IMR-90 (cell line): ENCODE measurements around the gene PYROXD2. TPM values are rescaled to one million over a fixed set of nuclear protein-coding genes. Genes with fewer than 3 reads are reported as not detected.

Experiments used
- ATAC-seq: fragments of 200-7000 bp; cut with Tn5 transposase; 2 replicates; pipeline ENCODE4 v1.9.1; 2020; ENCODE audit warnings: low read depth, mild to moderate bottlenecking, moderate library complexity
- BruUV-seq: library from RNA; stranded (reverse); fragments of 400-500 nt; replicated peaks from 2 replicates; lab custom pipeline; 2021; lab: Mats Ljungman, UMichigan
- CTCF ChIA-PET: fragments of 300-600 bp; formaldehyde crosslinking; extraction: SDS; loops from one replicate; lab custom pipeline; 2021; ENCODE audit warnings: antibody characterized with exemption; lab: Yijun Ruan, JAX
- POLR2A ChIA-PET: fragments of 300-600 bp; sonication (Branson Sonifier 250); formaldehyde crosslinking; loops from one replicate; lab custom pipeline; 2022; ENCODE audit warnings: antibody characterized with exemption; ENCODE audit not compliant: unreplicated experiment; lab: Charles Lee
- DNase-seq: peaks from one replicate; pipeline ENCODE4 v3.0.0; 2013
- H2AFZ ChIP-seq: replicated peaks from 2 replicates; pipeline ENCODE3; 2013; ENCODE audit warnings: low read length, mild to moderate bottlenecking; ENCODE audit not compliant: poor library complexity
- H2AK5ac ChIP-seq: 2 replicates; pipeline ENCODE4 v1.6.1; 2013; ENCODE audit warnings: low read depth, low read length, inconsistent platforms
- H2AK9ac ChIP-seq: replicated peaks from 2 replicates; pipeline ENCODE3; 2013; ENCODE audit warnings: mild to moderate bottlenecking, low read depth, low read length, moderate library complexity; ENCODE audit not compliant: poor library complexity
- H2BK120ac ChIP-seq: 2 replicates; pipeline ENCODE4 v1.6.1; 2013; ENCODE audit warnings: low read depth, low read length, inconsistent platforms
- H2BK15ac ChIP-seq: 3 replicates; pipeline ENCODE4 v1.6.1; 2013; ENCODE audit warnings: low read depth, low read length, inconsistent platforms
- H2BK20ac ChIP-seq: 2 replicates; pipeline ENCODE4 v1.6.1; 2013; ENCODE audit warnings: low read depth, mild to moderate bottlenecking, inconsistent platforms, low read length, moderate library complexity
- H2BK5ac ChIP-seq: 2 replicates; pipeline ENCODE4 v1.6.1; 2013; ENCODE audit warnings: mild to moderate bottlenecking, low read depth, low read length, inconsistent platforms; ENCODE audit not compliant: poor library complexity, severe bottlenecking
- H3K14ac ChIP-seq: replicated peaks from 2 replicates; pipeline ENCODE4 v1.6.1; 2013; ENCODE audit warnings: low read depth, low read length, inconsistent platforms
- H3K18ac ChIP-seq: 2 replicates; pipeline ENCODE4 v1.6.1; 2013; ENCODE audit warnings: low read depth, low read length, control low read depth
- H3K23ac ChIP-seq: 2 replicates; pipeline ENCODE4 v1.6.1; 2013; ENCODE audit warnings: low read depth, low read length, inconsistent platforms
- H3K27ac ChIP-seq: 2 replicates; pipeline ENCODE4 v1.5.1; 2013; ENCODE audit warnings: mild to moderate bottlenecking, control low read depth, low read length; ENCODE audit not compliant: insufficient read depth
- H3K27me3 ChIP-seq: 2 replicates; pipeline ENCODE4 v1.6.1; 2013; ENCODE audit warnings: low read length; ENCODE audit not compliant: control insufficient read depth, insufficient read depth
- H3K36me3 ChIP-seq: 2 replicates; pipeline ENCODE4 v1.6.1; 2013; ENCODE audit warnings: low read length, mixed read lengths; ENCODE audit not compliant: control insufficient read depth, insufficient read depth
- H3K4ac ChIP-seq: 2 replicates; pipeline ENCODE4 v1.6.1; 2013; ENCODE audit warnings: low read depth, low read length, inconsistent platforms
- H3K4me1 ChIP-seq: 2 replicates; pipeline ENCODE4 v1.6.1; 2013; ENCODE audit warnings: low read length, mixed read lengths; ENCODE audit not compliant: control insufficient read depth, insufficient read depth
- H3K4me2 ChIP-seq: 2 replicates; pipeline ENCODE4 v1.6.1; 2013; ENCODE audit warnings: low read depth, mild to moderate bottlenecking, control low read depth, low read length, moderate library complexity
- H3K4me3 ChIP-seq: 2 replicates; pipeline ENCODE4 v1.5.1; 2013; ENCODE audit warnings: low read depth, mild to moderate bottlenecking, control low read depth, low read length, moderate library complexity; ENCODE audit not compliant: insufficient read depth
- H3K56ac ChIP-seq: 2 replicates; pipeline ENCODE4 v1.6.1; 2013; ENCODE audit warnings: low read length, inconsistent platforms; ENCODE audit not compliant: insufficient read depth; ENCODE audit errors: extremely low read depth
- H3K79me1 ChIP-seq, 2 experiments: 2 replicates each; pipeline ENCODE4 v1.6.1; 2013; ENCODE audit warnings: low read length in 2 of 2, inconsistent platforms in 1 of 2, low read depth in 1 of 2
- H3K9ac ChIP-seq: 2 replicates; pipeline ENCODE4 v1.6.1; 2013; ENCODE audit warnings: low read depth, low read length, control low read depth
- H3K9me1 ChIP-seq: 2 replicates; pipeline ENCODE4 v1.6.1; 2013; ENCODE audit warnings: low read length, inconsistent platforms; ENCODE audit not compliant: insufficient read depth
- H3K9me3 ChIP-seq: 2 replicates; pipeline ENCODE4 v1.6.1; 2013; ENCODE audit warnings: low read length; ENCODE audit not compliant: control insufficient read depth, insufficient read depth
- H4K20me1 ChIP-seq: 2 replicates; pipeline ENCODE4 v1.6.1; 2013; ENCODE audit warnings: low read length, inconsistent platforms; ENCODE audit not compliant: insufficient read depth
- H4K5ac ChIP-seq: 2 replicates; pipeline ENCODE4 v1.6.1; 2013; ENCODE audit warnings: mild to moderate bottlenecking, low read depth, low read length, control low read depth
- H4K8ac ChIP-seq, 2 experiments: 2 replicates each; pipeline ENCODE4 v1.6.1; 2013; ENCODE audit warnings: low read depth in 2 of 2, low read length in 2 of 2, control low read depth in 1 of 2, inconsistent platforms in 1 of 2
- H4K91ac ChIP-seq: 2 replicates; pipeline ENCODE4 v1.6.1; 2013; ENCODE audit warnings: low read depth, low read length, inconsistent platforms; ENCODE audit not compliant: insufficient read depth
- BHLHE40 ChIP-seq: fragments of 150-350 bp; IDR thresholded peaks from 2 replicates; pipeline ENCODE4 v1.6.1; 2016; ENCODE audit warnings: mild to moderate bottlenecking, low read depth, low read length
- CEBPB ChIP-seq: IDR thresholded peaks from 2 replicates; pipeline ENCODE4 v1.6.1; 2012; ENCODE audit warnings: low read depth, low read length, improper control_type of control experiment
- CHD1 ChIP-seq: IDR thresholded peaks from 2 replicates; pipeline ENCODE4 v1.6.1; 2012; ENCODE audit warnings: low read depth, low read length, improper control_type of control experiment
- CTCF ChIP-seq: conservative IDR thresholded peaks from 2 replicates; pipeline ENCODE4 v1.5.1; 2012; ENCODE audit warnings: mild to moderate bottlenecking, low read depth, low read length, improper control_type of control experiment
- ELK1 ChIP-seq: fragments of 150-350 bp; IDR thresholded peaks from 2 replicates; pipeline ENCODE4 v1.6.1; 2016; ENCODE audit warnings: low read depth, mild to moderate bottlenecking, low read length, moderate library complexity, borderline replicate concordance
- FOS ChIP-seq: fragments of 150-350 bp; IDR thresholded peaks from 2 replicates; pipeline ENCODE4 v1.6.1; 2016; ENCODE audit warnings: low read depth, low read length
- MAFK ChIP-seq: IDR thresholded peaks from 2 replicates; pipeline ENCODE4 v1.6.1; 2012; ENCODE audit warnings: low read depth, low read length, improper control_type of control experiment
- MAZ ChIP-seq: IDR thresholded peaks from 2 replicates; pipeline ENCODE4 v1.6.1; 2012; ENCODE audit warnings: low read depth, mild to moderate bottlenecking, low read length, improper control_type of control experiment, moderate library complexity, borderline replicate concordance
- MXI1 ChIP-seq: IDR thresholded peaks from 2 replicates; pipeline ENCODE4 v1.6.1; 2012; ENCODE audit warnings: low read depth, mild to moderate bottlenecking, low read length, moderate library complexity, borderline replicate concordance
- NFE2L2 ChIP-seq: fragments of 150-350 bp; IDR thresholded peaks from 2 replicates; pipeline ENCODE4 v1.6.1; 2016; ENCODE audit warnings: low read depth, mild to moderate bottlenecking, low read length
- POLR2A ChIP-seq: IDR thresholded peaks from 2 replicates; pipeline ENCODE4 v1.6.1; 2012; ENCODE audit warnings: mild to moderate bottlenecking, low read depth, low read length
- RAD21 ChIP-seq: IDR thresholded peaks from 2 replicates; pipeline ENCODE4 v1.6.1; 2012; ENCODE audit warnings: low read length, improper control_type of control experiment
- RCOR1 ChIP-seq: IDR thresholded peaks from 2 replicates; pipeline ENCODE4 v1.6.1; 2012; ENCODE audit warnings: mild to moderate bottlenecking, low read length, improper control_type of control experiment; ENCODE audit not compliant: insufficient replicate concordance
- RFX5 ChIP-seq: IDR thresholded peaks from 2 replicates; pipeline ENCODE4 v1.8.0; 2012; ENCODE audit warnings: low read depth, mild to moderate bottlenecking, low read length, moderate library complexity
- SMC3 ChIP-seq: fragments of 150-350 bp; IDR thresholded peaks from 2 replicates; pipeline ENCODE4 v1.6.1; 2016; ENCODE audit warnings: low read depth, mild to moderate bottlenecking, antibody characterized with exemption, low read length, moderate library complexity
- USF2 ChIP-seq: fragments of 150-350 bp; IDR thresholded peaks from 2 replicates; pipeline ENCODE4 v1.6.1; 2017; ENCODE audit warnings: mild to moderate bottlenecking, antibody characterized with exemption, low read length, low read depth
- WGBS, 2 experiments: methylation state at CpG; one replicate each; pipeline versions ENCODE4 v1.1.5 to v1.1.7; 2013; ENCODE audit warnings: missing lambda C conversion rate in 2 of 2; ENCODE audit not compliant: insufficient read length in 1 of 2; ENCODE audit errors: extremely low coverage in 2 of 2; 5-methylcytosine and 5-hydroxymethylcytosine counted together
- dilution Hi-C: fragments of 300-500 bp; cut with HindIII; formaldehyde crosslinking; loops from one replicate; pipeline ENCODE4 v1.14.3; 2018; ENCODE audit warnings: low sequenced_read_pairs; ENCODE audit not compliant: unreplicated experiment
- in situ Hi-C: fragments of 300-500 bp; cut with MboI; formaldehyde crosslinking; loops from 3 replicates; pipeline ENCODE4 v1.14.3; 2019; ENCODE audit warnings: low sequenced_read_pairs, inconsistent platforms, mixed read lengths
- intact Hi-C: fragments of 100-400 bp; cut with micrococcal nuclease; formaldehyde crosslinking; loops from 2 replicates; pipeline ENCODE4 v1.10.0; 2022
- polyA plus RNA-seq, 3 experiments: library from polyadenylated mRNA; depleted of rRNA; stranded (reverse); fragments of >200 nt; gene quantifications; 2 replicates each; pipeline ENCODE4 v1.2.3, GENCODE V29; 2012; ENCODE audit warnings: low replicate concordance in 1 of 3
- total RNA-seq: library from RNA; depleted of rRNA; stranded (reverse); fragments of >200 nt; gene quantifications from 2 replicates; pipeline ENCODE4 v1.2.3, GENCODE V29; 2012

PYROXD2 gene
- total and polyA plus RNA-seq, 2 of the 4 experiments (the other 2 are of a cell fraction) = 6.5 to 16.3 TPM

GRCh38 chr10:98435178-98435577 is 20.2 kb upstream of the PYROXD2 start:
- H2AK5ac ChIP-seq = peak overlapping the region; percentile 44; the same call in 1 of the 2 replicates
- no peak overlapping the region for H4K91ac ChIP-seq
- H4K5ac ChIP-seq = no peak overlapping the region
- peaks cover 15% of the 10 kb centered on the region for H3K9me1 ChIP-seq
- 96% methylated on average over 10 of the region's 12 CpGs; no CpG with 5 or more reads in 1 of the 2 experiments for WGBS, 2 experiments
- no peaks in the 10 kb centered on the region for H4K20me1 ChIP-seq
- no peaks in the 10 kb centered on the region for H3K9me3 ChIP-seq
- no peak overlapping the region for H3K56ac ChIP-seq
- in situ Hi-C loops (no loop called here), intact Hi-C loops (no loop called here), dilution Hi-C loops (no loop called here)
- no peak overlapping the region for H2BK15ac ChIP-seq
- H3K18ac ChIP-seq = no peak overlapping the region
- H3K4me3 ChIP-seq = no peak overlapping the region
- no peak overlapping the region for H2BK120ac ChIP-seq
- H4K8ac ChIP-seq = no peak overlapping the region
- TF ChIP-seq POLR2A = no peak
- TF ChIP-seq RAD21 = no peak
- no peak for TF ChIP-seq MAZ
- no peak for TF ChIP-seq USF2
- TF ChIP-seq RFX5 = no peak
- no peak for TF ChIP-seq MXI1
- no peak for TF ChIP-seq ELK1
- TF ChIP-seq MAFK = no peak
- TF ChIP-seq FOS = no peak
- no peak for TF ChIP-seq CTCF
- no peak for TF ChIP-seq BHLHE40
- TF ChIP-seq RCOR1 = no peak
- TF ChIP-seq NFE2L2 = no peak
- TF ChIP-seq CHD1 = no peak
- TF ChIP-seq SMC3 = no peak
- TF ChIP-seq CEBPB = no peak
- no peak overlapping the region for H3K9ac ChIP-seq
- H2BK5ac ChIP-seq = peak overlapping the region; percentile 2
- ATAC-seq = no peak
- H2AK9ac ChIP-seq = peak overlapping the region; percentile 34
- H3K27me3 ChIP-seq = no peaks in the 10 kb centered on the region
- peaks cover 3 to 7% of the 10 kb centered on the region in 2 experiments; a peak in 2 of 4 replicates for H3K79me1 ChIP-seq
- H3K14ac ChIP-seq = no peak overlapping the region
- ChIA-PET CTCF (interaction anchor here (1.6 kb wide), 1 partner anchor 9 kb away, joined by 7 read pairs; no protein-coding TSS in a partner anchor), POLR2A (no interaction called here)
- H3K23ac ChIP-seq = no peak overlapping the region
- H3K27ac ChIP-seq = no peak overlapping the region
- H2AFZ ChIP-seq = no peak overlapping the region
- no peak for DNase-seq
- H3K4ac ChIP-seq = peak overlapping the region; percentile 16; the same call in 1 of the 2 replicates
- peaks cover 9% of the 10 kb centered on the region; the same call in 1 of the 2 replicates for H3K4me1 ChIP-seq
- no peak overlapping the region for H2BK20ac ChIP-seq
- H3K4me2 ChIP-seq = no peak overlapping the region
- BruUV-seq = no TSS peak
- H3K36me3 ChIP-seq = peaks cover 54% of the 10 kb centered on the region
